ENCODE measurements around the gene REELD1. TPM values are rescaled to one million over a fixed set of nuclear protein-coding genes. Genes with fewer than 3 reads are reported as not detected.

Gene REELD1
- total RNA-seq = 1 to 10 TPM; 1.7 to 2.0 TPM
- 1.6 TPM for polyA plus RNA-seq (2013, experiment 1 of 2)
- polyA plus RNA-seq (2013, experiment 2 of 2) = 0.75 TPM
- total RNA-seq = 0 to 4.2 (median 0.65) reads per million in 172 experiments

- POLR2A ChIA-PET = interaction anchor here (0.6 kb wide), 1 partner anchor 30 kb away, joined by 3 read pairs; no protein-coding TSS in a partner anchor
- ATAC-seq (ENCODE audit: poor library complexity) (no peak), DNase-seq (no peak)
- no peak for TF ChIP-seq CTCF (IDR thresholded peaks at IDR 0.05)
- Mint-ChIP-seq H3K36me3 (ENCODE audit: low read depth) (no peaks in the 10 kb centered on the region), H3K27ac (no peak within 1 kb of the TSS), H3K27me3 (no peaks in the 10 kb centered on the region), H3K4me1 (ENCODE audit: low read depth) (no peaks in the 10 kb centered on the region), H3K4me3 (no peak within 1 kb of the TSS), H3K9me3 (no peaks in the 10 kb centered on the region)
- H3K4me3 ChIP-seq (ENCODE audit: low read length) = no peak within 1 kb of the TSS
- H3K27me3 ChIP-seq (ENCODE audit: control insufficient read depth in 1 of 2, insufficient read depth in 2 of 2, low read length in 2 of 2) = no peaks in the 10 kb centered on the region
- no peak within 1 kb of the TSS for H3K27ac ChIP-seq (ENCODE audit: low read depth in 1 of 2, low read length in 2 of 2)
- no peaks in the 10 kb centered on the region for H3K36me3 ChIP-seq (ENCODE audit: insufficient read depth, low read length)
- no peaks in the 10 kb centered on the region for H3K9me3 ChIP-seq (ENCODE audit: control insufficient read depth in 1 of 2, insufficient read depth in 1 of 2, low read length in 2 of 2)
- intact Hi-C loops (cut with DNase I, micrococcal nuclease) = no loop called here
- no peaks in the 10 kb centered on the region for H3K4me1 ChIP-seq (ENCODE audit: insufficient read depth, low read length)
- CTCF ChIA-PET = no interaction called here
These were observed at the start of gene REELD1 for GRCh38 chr4:146214238-146214637. Gene REELD1 (plus strand): TSS chr4:146214538. CDS start chr4:146216953, 2,415 bp downstream.

GRCh38 chr4:146165221-146165620, 49.1 kb upstream of the REELD1 start:
- CTCF ChIA-PET = no interaction called here
- no peaks in the 10 kb centered on the region for H3K36me3 ChIP-seq (ENCODE audit: insufficient read depth, low read length)
- no peaks in the 10 kb centered on the region for H3K36me3 Mint-ChIP-seq (ENCODE audit: low read depth)

GRCh38 chr4:146165840-146166239, 48.5 kb upstream of the REELD1 start:
- Histone ChIP-seq H3K27me3 (ENCODE audit: control insufficient read depth in 1 of 2, insufficient read depth in 2 of 2, low read length in 2 of 2) (no peaks in the 10 kb centered on the region), H3K4me3 (ENCODE audit: low read length) (no peak overlapping the region), H3K27ac (ENCODE audit: low read depth in 1 of 2, low read length in 2 of 2) (no peak overlapping the region), H3K36me3 (ENCODE audit: insufficient read depth, low read length) (no peaks in the 10 kb centered on the region), H3K4me1 (ENCODE audit: insufficient read depth, low read length) (no peaks in the 10 kb centered on the region), H3K9me3 (ENCODE audit: control insufficient read depth in 1 of 2, insufficient read depth in 1 of 2, low read length in 2 of 2) (peaks cover 0 to 14% of the 10 kb centered on the region in 2 experiments)
- TF ChIP-seq CTCF (IDR thresholded peaks at IDR 0.05) = no peak
- intact Hi-C loops (cut with DNase I, micrococcal nuclease) = no loop called here
- Mint-ChIP-seq H3K27me3 (peaks cover 15% of the 10 kb centered on the region), H3K4me1 (ENCODE audit: low read depth) (no peaks in the 10 kb centered on the region), H3K4me3 (no peak overlapping the region), H3K36me3 (ENCODE audit: low read depth) (no peaks in the 10 kb centered on the region), H3K9me3 (peaks cover 3% of the 10 kb centered on the region), H3K27ac (no peak overlapping the region)
- ChIA-PET POLR2A (no interaction called here), CTCF (no interaction called here)
- ATAC-seq (ENCODE audit: poor library complexity) (no peak), DNase-seq (no peak)

More at GRCh38 chr4:146165221-146165620, 49.1 kb upstream of the REELD1 start:
- TF ChIP-seq CTCF (IDR thresholded peaks at IDR 0.05) = no peak
- Mint-ChIP-seq H3K9me3 (peaks cover 7% of the 10 kb centered on the region), H3K27ac (no peak overlapping the region), H3K4me1 (ENCODE audit: low read depth) (no peaks in the 10 kb centered on the region), H3K27me3 (peaks cover 20% of the 10 kb centered on the region), H3K4me3 (no peak overlapping the region)
- peaks cover 0 to 14% of the 10 kb centered on the region in 2 experiments for H3K9me3 ChIP-seq (ENCODE audit: control insufficient read depth in 1 of 2, insufficient read depth in 1 of 2, low read length in 2 of 2)
- no peaks in the 10 kb centered on the region for H3K4me1 ChIP-seq (ENCODE audit: insufficient read depth, low read length)
- H3K4me3 ChIP-seq (ENCODE audit: low read length) = no peak overlapping the region
- no peaks in the 10 kb centered on the region for H3K27me3 ChIP-seq (ENCODE audit: control insufficient read depth in 1 of 2, insufficient read depth in 2 of 2, low read length in 2 of 2)
- ATAC-seq (ENCODE audit: poor library complexity) (no peak), DNase-seq (no peak)
- POLR2A ChIA-PET = no interaction called here
- intact Hi-C loops (cut with DNase I, micrococcal nuclease) = no loop called here
- H3K27ac ChIP-seq (ENCODE audit: low read depth in 1 of 2, low read length in 2 of 2) = no peak overlapping the region
